HS-5 (cell line): Measurements from ENCODE around the gene STAB1.

Source experiments
- DNase-seq: peaks from one replicate; pipeline ENCODE4 v3.0.0-alpha.2; 2012; ENCODE audit warnings: low read depth

The STAB1 gene

DNA sequence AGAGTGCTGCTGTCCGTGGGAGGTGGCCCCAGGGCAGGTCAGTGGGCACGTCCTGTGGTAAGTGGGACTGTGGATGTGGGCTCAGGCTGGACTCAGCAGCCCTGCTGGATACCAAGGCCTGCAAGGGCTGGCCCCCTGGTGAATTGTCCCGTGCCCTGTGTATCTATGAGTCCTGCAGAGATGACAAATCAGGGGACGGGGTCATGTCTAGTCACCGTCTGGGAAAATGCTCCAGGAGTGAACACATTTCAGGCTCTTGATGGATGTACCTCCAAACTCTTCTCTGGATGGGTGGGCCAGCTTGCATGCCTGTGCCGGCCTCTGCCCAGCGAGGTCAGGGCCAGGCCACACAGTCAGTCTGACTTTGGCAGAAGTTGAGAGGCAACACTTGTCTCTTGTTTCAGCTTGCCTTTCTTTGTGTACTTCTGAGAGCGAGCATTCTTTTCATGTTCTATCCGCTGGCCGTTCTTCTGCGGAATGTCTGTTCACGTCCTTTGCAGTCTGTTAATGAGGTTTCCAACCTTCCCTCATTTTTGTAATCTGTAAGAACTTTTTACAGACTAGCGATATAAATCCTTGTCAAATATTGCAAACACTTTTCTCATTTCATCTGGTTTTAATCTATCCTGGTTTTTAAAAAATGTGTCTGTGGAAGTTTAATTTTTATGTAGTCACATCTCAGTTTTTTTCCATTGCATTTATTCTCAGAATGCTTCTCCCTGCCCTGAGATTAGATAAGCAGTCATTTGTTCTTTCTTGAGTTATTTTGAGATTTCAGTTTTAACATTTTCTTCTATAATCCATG is 11.4 kb upstream of the STAB1 start:
- DNase-seq: no peak

DNA sequence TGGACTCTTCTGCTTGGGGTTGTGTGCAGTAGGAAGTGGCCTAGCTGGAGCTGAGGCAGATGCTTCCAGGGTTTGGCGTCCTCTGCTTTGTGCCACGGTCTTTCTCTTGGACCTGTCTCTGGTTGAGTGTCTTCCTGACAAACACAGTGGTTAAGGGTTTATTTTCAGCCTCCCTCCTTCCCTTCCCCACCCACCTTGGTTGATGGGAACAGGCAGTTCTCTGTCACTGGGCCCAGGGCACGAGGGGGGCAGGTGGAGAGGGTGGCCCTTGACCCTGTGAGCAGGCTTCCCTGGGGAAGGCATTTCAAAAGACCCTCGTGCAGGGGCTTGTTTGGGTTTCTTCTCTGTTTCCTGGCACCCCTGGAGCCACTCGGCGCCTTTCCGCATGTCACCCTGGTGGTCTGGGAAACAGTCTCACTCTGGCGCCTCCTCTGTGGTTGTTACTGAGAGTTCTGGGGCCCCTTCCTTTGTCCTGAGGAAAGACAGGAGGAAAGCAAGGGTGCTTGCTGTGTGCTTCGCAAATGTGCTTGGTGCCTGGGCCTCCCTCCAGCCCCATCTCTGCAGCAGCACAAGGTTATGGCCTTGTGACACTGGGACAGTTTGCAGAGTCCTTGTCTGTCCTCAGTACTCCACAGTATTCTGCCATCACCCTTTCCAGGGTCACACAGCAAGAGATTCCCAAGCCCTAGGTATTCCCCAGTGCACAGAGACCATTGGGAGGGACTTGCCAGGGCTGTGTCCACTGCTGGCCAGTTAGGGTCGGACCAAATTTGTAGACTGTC is 10.3 kb upstream of the STAB1 start:
- DNase-seq: no peak

GRCh38 chr3:52487050-52487787 is 7.9 kb upstream of the STAB1 start:
- DNase-seq: no peak

GRCh38 chr3:52487788-52488691 is 7.1 kb upstream of the STAB1 start:
- no peak for DNase-seq

DNA sequence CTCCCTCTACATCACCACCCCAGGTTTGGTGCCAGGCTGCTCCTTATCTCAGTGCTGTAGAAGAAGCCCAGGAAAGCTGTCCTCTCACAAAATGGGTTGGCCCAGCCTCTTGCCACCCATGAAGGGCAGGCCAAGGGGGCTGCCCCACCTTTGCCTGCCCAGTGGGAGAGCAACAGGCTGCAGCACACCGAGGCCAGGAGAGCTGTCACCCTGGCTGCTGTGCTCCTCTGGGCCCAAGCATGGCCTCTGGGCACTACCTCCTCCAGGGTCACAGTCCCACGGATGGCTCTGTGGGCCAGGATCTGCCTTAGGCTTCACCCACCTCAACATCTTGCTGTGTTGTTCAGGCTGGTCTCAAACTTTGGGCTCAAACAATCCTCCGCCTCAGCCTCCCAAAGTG is 6.4 kb upstream of the STAB1 start:
- no peak for DNase-seq

DNA sequence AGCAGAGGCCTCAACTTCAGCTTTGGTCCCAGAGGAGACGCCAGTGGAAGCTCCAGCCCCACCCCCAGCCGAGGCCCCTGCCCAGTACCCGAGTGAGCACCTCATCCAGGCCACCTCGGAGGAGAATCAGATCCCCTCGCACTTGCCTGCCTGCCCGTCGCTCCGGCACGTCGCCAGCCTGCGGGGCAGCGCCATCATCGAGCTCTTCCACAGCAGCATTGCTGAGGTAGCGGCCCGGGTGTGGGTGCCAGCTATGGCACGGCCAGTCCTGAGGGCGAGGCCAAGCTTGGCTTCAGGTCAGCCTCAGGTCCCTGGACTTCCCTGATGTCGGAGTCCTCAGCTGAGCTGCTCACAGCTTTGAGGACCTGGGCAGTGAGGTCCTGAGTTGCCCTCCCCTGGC is 5.7 kb upstream of the STAB1 start:
- DNase-seq: no peak

DNA sequence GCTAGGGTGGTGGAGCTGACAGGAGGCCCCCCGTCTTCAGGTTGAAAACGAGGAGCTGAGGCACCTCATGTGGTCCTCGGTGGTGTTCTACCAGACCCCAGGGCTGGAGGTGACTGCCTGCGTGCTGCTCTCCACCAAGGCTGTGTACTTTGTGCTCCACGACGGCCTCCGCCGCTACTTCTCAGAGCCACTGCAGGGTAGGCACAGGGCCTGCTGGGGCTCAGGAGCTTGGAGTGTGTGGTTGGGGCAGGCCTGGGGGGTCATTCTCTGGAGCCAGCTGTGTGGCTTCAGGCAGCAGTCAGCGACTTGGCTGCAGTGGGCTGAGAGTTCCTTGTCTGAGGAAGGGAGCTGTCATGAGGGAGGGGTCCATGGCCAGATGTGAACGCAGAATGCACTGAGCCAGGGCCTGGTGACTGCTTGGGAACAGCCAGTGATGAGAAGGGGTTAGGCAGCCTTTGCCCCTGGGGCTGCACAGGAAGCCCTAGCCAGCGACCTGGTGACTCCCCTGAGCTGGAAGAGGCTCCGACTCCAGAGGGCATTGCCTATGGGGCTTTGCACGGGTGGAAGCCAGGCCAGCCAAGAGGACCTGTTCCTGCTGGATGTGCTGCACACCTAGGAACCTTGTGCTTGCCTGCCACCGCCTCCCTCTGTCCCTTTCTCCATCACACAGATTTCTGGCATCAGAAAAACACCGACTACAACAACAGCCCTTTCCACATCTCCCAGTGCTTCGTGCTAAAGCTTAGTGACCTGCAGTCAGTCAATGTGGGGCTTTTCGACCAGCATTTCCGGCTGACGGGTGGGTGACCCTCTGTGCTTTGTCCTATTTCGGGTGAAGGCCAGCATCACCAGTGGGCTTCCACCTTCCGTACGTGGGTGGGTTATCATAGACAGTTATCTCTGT is 4.9 kb upstream of the STAB1 start:
- DNase-seq: no peak

- DNase-seq: no peak
Measured at GRCh38 chr3:52490939-52491526, 4.1 kb upstream of the STAB1 start.

DNA sequence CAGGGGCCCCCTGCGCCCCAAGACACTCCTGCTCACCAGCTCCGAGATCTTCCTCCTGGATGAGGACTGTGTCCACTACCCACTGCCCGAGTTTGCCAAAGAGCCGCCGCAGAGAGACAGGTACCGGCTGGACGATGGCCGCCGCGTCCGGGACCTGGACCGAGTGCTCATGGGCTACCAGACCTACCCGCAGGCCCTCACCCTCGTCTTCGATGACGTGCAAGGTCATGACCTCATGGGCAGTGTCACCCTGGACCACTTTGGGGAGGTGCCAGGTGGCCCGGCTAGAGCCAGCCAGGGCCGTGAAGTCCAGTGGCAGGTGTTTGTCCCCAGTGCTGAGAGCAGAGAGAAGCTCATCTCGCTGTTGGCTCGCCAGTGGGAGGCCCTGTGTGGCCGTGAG is 3.1 kb upstream of the STAB1 start:
- no peak for DNase-seq

DNA sequence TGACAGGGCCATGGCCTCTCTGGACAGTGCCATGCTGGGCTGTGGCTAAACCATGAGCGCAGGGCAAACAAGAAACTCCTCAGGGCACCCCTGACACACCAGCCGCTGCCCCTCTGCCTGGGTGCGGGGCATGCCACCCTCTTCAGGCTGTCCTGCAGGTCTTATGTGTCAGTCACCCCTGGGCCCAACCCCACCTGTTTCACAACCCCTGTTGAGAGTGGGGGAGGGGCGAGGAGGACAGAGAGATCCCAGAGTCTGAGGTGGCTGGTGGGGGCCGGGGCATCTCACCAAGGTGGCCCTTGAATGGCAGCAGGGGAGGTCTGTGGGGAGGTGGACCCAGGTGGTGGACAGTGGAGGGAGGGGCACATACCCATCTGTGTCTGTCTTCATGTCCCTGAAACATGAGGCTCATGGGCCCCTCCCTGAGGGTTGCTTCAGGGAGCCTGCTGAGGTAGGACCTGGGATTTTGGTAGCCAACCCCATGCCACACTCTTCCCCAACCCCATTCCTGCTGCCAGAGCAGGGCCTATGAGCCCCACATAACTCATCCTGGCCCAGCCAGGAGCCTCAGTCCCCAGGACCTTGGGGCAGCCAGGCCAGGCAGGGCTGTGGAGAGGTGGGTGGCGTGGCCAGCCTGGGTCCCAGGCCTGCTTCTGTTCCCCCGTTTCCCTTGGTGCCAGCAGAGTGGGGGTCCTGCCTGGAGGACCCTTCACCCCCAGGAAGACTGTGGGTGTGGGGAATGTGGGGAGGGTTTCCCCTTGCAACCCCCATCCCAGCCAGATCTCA is 1.7 kb upstream of the STAB1 start:
- DNase-seq: no peak

- no peak for DNase-seq
Measured at GRCh38 chr3:52494445-52494844, 693 bp upstream of the STAB1 start.

DNA sequence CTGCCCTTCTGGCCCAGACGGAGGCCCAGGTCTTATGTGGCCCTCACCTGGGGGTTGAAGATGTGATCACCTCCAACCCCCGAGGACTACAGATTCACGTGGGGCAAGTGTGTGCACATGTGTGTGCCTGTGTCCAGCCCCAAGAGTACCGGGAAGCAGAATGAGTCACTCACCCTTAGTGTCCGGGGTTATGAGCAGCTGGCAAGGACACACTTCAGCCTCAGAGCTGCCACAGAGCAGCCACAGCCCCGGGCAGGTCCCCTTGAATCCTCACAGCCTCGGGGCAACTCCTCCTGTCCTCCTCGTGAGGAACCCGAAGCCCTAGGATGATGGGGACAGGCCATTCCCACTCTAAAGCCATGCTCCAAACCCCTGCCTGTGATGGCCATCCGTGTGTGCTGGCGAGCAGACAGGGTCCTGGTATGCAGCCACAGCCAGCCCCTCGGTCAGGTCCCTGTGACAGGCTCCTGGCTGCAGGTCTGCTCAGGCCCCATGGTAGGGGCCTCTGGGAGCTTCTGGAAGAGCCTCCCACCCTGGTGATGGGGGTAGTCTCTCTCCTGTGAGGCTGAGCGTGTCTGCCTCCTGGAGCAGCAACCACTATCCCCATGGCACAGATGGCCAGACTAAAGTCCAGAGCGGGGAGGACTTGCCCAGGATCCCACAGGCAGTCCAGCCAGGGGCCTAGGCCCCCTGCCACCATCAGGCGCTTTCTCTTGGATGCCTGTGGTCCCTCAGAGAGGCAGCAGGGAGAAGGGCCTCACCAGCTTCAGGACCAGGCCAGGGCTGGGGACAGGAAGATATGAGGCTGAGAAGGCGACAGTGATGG is 852 bp downstream of the STAB1 start:
- DNase-seq: peak; percentile 13

GRCh38 chr3:52498137-52499054 is 3.3 kb downstream of the STAB1 start:
- DNase-seq: no peak

DNA sequence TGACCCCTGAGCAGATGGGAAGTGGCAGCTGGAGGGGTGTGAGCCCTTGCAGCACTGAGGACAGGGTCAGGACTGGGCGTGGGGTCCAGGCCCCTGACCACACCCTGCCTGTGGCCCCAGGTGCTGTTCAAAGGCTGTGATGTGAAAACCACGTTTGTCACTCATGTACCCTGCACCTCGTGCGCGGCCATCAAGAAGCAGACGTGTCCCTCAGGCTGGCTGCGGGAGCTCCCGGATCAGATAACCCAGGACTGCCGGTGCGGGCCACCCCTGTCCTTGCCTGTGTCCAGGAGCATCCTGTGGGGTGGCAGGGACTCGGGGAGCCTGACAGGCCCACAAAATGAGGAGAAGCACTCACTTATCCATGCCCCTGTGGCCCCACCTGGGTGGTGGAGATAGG is 5.9 kb downstream of the STAB1 start:
- no peak for DNase-seq

GRCh38 chr3:52502001-52502400 is 6.9 kb downstream of the STAB1 start:
- DNase-seq: no peak

DNA sequence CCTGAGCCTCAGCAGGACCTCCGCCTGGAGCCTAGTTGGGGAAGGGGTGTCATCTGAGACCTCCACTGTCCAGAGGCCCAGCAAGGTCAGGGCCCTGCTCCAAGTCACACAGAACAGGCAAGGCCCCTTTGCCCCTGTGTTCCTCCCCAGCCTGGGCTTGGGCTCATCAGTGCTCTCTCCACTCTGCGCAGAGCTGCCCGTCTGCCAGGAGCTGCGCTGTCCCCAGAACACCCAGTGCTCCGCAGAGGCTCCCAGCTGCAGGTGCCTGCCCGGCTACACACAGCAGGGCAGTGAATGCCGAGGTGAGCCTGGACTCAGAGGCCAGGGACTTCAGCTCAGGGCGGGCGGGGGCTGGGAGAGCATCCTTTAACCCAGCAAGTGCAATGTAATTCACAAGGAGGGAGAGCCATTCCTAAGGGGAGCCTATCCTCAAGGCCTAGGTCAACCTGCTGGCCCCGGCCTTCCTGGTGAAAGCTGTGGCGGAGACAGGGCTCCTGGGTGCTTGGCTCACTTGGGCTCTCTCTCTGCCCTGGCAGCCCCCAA is 7.7 kb downstream of the STAB1 start:
- DNase-seq: no peak

GRCh38 chr3:52503788-52504424 is 8.8 kb downstream of the STAB1 start:
- no peak for DNase-seq
